Loucy (cell line): Measurements from ENCODE around the gene ZNF782.
A peak's percentile ranks its signal among the peaks of the same experiment; 100 is the strongest.

Experiments used
- H2AFZ ChIP-seq: fragments of 200-600 bp; sonication (generic); 2 replicates; pipeline ENCODE4 v1.6.0; 2016; ENCODE audit warnings: antibody characterized with exemption, mild to moderate bottlenecking, low read length, moderate library complexity
- H3F3A ChIP-seq: fragments of 200-600 bp; 2 replicates; pipeline ENCODE4 v1.6.0; 2016; ENCODE audit warnings: antibody characterized with exemption, low read depth, mild to moderate bottlenecking
- H3K27me3 ChIP-seq: fragments of 200-600 bp; sonication (generic); 2 replicates; pipeline ENCODE4 v1.6.1; 2014; ENCODE audit warnings: low read length, mild to moderate bottlenecking; ENCODE audit not compliant: insufficient read depth, poor library complexity, severe bottlenecking
- H3K36me3 ChIP-seq: fragments of 200-600 bp; sonication (generic); 2 replicates; pipeline ENCODE4 v1.6.1; 2016; ENCODE audit warnings: low read length; ENCODE audit not compliant: insufficient read depth
- H3K4me1 ChIP-seq: fragments of 200-600 bp; sonication (generic); 2 replicates; pipeline ENCODE4 v1.5.1; 2014; ENCODE audit warnings: low read length, mild to moderate bottlenecking; ENCODE audit not compliant: insufficient read depth, poor library complexity, severe bottlenecking
- H3K4me2 ChIP-seq: fragments of 200-600 bp; sonication (generic); 2 replicates; pipeline ENCODE4 v1.6.0; 2014; ENCODE audit warnings: antibody characterized with exemption, low read length, low read depth, mild to moderate bottlenecking; ENCODE audit not compliant: poor library complexity, severe bottlenecking
- H3K4me3 ChIP-seq: fragments of 200-600 bp; sonication (generic); 2 replicates; pipeline ENCODE4 v1.5.1; 2014; ENCODE audit warnings: low read length, mild to moderate bottlenecking, mixed read lengths; ENCODE audit not compliant: poor library complexity, severe bottlenecking
- H3K79me2 ChIP-seq: fragments of 200-600 bp; sonication (generic); 2 replicates; pipeline ENCODE4 v1.6.1; 2014; ENCODE audit warnings: low read length; ENCODE audit not compliant: insufficient read depth
- H3K9ac ChIP-seq: fragments of 200-600 bp; sonication (generic); 2 replicates; pipeline ENCODE4 v1.6.0; 2014; ENCODE audit warnings: mild to moderate bottlenecking, low read depth, low read length, moderate library complexity; ENCODE audit not compliant: poor library complexity, severe bottlenecking
- H3K9me2 ChIP-seq: fragments of 200-600 bp; sonication (generic); replicated peaks from 2 replicates; pipeline ENCODE4 v1.6.1; 2016; ENCODE audit warnings: low read depth, low read length, mixed read lengths
- H3K9me3 ChIP-seq: fragments of 200-600 bp; sonication (generic); 2 replicates; pipeline ENCODE4 v1.6.1; 2014; ENCODE audit warnings: mild to moderate bottlenecking, antibody characterized with exemption, low read length, low read depth; ENCODE audit not compliant: insufficient read depth
- H4K20me1 ChIP-seq: fragments of 200-600 bp; sonication (generic); 2 replicates; pipeline ENCODE4 v1.6.0; 2014; ENCODE audit warnings: antibody characterized with exemption, low read length, mild to moderate bottlenecking; ENCODE audit not compliant: insufficient read depth, poor library complexity, severe bottlenecking
- CTCF ChIP-seq: fragments of 200-600 bp; sonication (generic); conservative IDR thresholded peaks from 2 replicates; pipeline ENCODE4 v1.5.1; 2014; ENCODE audit warnings: mild to moderate bottlenecking, antibody characterized with exemption, low read length
- EZH2phosphoT487 ChIP-seq: fragments of 200-600 bp; IDR thresholded peaks from 2 replicates; pipeline ENCODE4 v1.6.1; 2018; ENCODE audit warnings: antibody characterized with exemption, mild to moderate bottlenecking, moderate library complexity, borderline replicate concordance

The ZNF782 gene

DNA sequence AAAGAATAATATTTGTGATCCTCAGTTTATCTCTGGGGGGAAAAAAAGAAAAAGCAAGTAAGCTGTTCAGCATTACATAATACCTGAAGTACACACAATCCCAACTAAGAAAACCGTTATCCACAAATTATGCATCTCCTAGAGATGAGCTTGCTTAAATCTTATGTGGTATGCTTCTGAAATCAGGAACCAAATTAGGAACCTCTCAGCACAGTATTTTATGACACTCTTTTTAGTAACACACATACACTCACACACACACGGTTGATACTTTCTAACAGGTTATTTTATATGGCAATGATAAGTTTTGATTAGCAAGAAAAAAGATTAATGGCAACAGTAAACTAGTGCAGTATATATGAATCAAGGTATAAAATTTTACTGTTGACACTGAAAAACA lies 75.2 kb downstream of the ZNF782 start:
- Histone ChIP-seq H3K36me3 (peaks cover 6% of the 10 kb centered on the region; the same call in 1 of the 2 replicates), H3K4me3 (peak overlapping the region; percentile 87), H2AFZ (no peak overlapping the region), H3K79me2 (peaks cover 26% of the 10 kb centered on the region), H3K27me3 (no peaks in the 10 kb centered on the region), H4K20me1 (no peaks in the 10 kb centered on the region), H3F3A (no peaks in the 10 kb centered on the region), H3K9me3 (no peaks in the 10 kb centered on the region), H3K9me2 (no peaks in the 10 kb centered on the region), H3K4me2 (peak overlapping the region; percentile 82), H3K4me1 (peaks cover 17% of the 10 kb centered on the region), H3K9ac (peak overlapping the region; percentile 78)
- no peak for TF ChIP-seq EZH2phosphoT487
- TF ChIP-seq CTCF = no peak

DNA sequence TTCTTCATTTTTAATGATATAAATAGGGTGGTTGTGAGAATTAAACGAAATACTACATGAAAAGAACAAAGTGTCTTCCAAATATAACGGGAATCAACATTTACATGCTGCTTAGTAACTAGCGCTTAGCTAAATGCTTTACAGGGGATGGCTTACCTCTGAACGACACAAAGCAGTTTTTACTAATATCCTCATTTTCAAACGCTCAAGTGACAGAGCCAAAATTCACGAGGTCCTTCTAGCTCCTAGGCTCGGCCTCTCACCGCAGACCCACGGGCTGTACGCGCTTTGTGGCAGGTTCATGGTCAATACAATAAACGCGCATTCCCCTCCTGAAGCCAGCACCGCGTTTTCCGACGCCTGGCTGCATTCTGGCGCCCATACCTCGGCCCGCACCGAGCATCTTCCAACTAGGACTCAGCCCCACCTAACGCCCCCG lies 76.9 kb downstream of the ZNF782 start:
- H3K4me2 ChIP-seq = peak overlapping the region; percentile 82
- peaks cover 20% of the 10 kb centered on the region for H3K4me1 ChIP-seq

GRCh38 chr9:96771124-96771523 lies 83.2 kb downstream of the ZNF782 start:
- TF ChIP-seq CTCF = no peak
- no peak for TF ChIP-seq EZH2phosphoT487
- Histone ChIP-seq H3K4me3 (no peak overlapping the region), H3F3A (no peaks in the 10 kb centered on the region), H3K9me2 (no peaks in the 10 kb centered on the region), H4K20me1 (no peaks in the 10 kb centered on the region), H3K36me3 (peaks cover 48% of the 10 kb centered on the region), H3K27me3 (no peaks in the 10 kb centered on the region), H3K79me2 (peaks cover 2% of the 10 kb centered on the region; the same call in 1 of the 2 replicates), H3K9ac (no peak overlapping the region), H3K4me2 (no peak overlapping the region), H3K9me3 (peaks cover 11% of the 10 kb centered on the region; the same call in 1 of the 2 replicates), H3K4me1 (peaks cover 3% of the 10 kb centered on the region), H2AFZ (no peak overlapping the region)

More for the DNA sequence above, 76.9 kb downstream of the ZNF782 start:
- peak overlapping the region; percentile 93 for H2AFZ ChIP-seq
- no peaks in the 10 kb centered on the region for H3K27me3 ChIP-seq
- H4K20me1 ChIP-seq = no peaks in the 10 kb centered on the region
- peaks cover 14% of the 10 kb centered on the region; the same call in 1 of the 2 replicates for H3K36me3 ChIP-seq
- no peak for TF ChIP-seq EZH2phosphoT487
- TF ChIP-seq CTCF = no peak
- H3K9me2 ChIP-seq = no peaks in the 10 kb centered on the region
- H3K9me3 ChIP-seq = no peaks in the 10 kb centered on the region
- H3K9ac ChIP-seq = peak overlapping the region; percentile 78
- no peaks in the 10 kb centered on the region for H3F3A ChIP-seq
- peak overlapping the region; percentile 87 for H3K4me3 ChIP-seq
- H3K79me2 ChIP-seq = peaks cover 26% of the 10 kb centered on the region
